GM19099 (cell line): Measurements from ENCODE around the gene PLPP3.

Experiments
- POLR2A ChIP-seq: IDR thresholded peaks from 3 replicates; pipeline ENCODE4 v1.6.1; 2011; ENCODE audit warnings: low read depth; ENCODE audit not compliant: insufficient read length; ENCODE audit errors: extremely low read depth

PLPP3 gene

DNA sequence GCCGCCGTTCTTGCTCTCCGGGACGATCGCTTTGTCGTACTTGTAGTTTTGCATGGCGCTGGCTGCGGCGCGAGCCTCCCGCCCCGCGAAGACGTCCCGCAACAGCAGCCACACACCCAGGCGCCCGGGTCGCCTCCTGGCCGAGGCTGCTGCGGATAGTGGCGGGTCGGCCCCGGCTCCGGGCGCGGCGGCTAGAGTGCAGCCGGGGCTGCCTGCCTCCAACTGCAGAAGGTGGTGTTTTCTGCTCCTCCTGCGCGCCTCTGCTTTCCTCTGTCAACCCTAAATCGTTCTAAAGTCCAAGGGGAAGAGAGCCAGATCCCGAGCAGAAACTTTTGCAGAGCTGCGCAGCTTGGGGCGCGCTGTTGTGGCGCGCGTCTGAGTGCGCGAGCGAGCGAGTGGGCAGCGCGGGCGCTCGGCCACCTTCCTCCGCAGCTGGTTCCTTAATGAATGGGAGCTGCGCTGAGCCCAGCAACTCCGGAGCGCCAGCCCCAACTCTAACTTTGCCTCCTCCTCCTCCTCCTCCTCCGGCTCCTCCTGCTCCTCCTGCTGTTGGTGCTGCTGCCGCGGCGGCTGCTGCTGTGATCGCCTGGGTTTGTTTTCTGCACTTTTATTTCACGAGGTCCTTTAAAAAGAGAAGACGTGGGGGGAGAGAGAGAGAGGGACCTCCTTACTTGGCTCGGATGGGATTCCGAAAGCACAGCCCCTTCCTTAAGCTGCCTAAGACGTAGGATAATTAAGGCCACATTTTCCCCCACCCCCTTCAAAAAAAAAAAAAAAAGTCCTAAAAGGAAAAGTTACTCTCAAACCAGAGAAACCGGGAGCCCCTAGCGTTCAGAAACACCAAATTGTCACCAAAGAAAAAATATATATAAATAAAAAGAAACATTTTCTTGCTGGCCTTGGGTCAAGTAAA is at the start of gene PLPP3:
Gene PLPP3 (minus strand): TSS at position 601 of the 913 bp plus-strand sequence. CDS start 547 bp downstream, at position 54.
- peak; percentile 27 for TF ChIP-seq POLR2A

DNA sequence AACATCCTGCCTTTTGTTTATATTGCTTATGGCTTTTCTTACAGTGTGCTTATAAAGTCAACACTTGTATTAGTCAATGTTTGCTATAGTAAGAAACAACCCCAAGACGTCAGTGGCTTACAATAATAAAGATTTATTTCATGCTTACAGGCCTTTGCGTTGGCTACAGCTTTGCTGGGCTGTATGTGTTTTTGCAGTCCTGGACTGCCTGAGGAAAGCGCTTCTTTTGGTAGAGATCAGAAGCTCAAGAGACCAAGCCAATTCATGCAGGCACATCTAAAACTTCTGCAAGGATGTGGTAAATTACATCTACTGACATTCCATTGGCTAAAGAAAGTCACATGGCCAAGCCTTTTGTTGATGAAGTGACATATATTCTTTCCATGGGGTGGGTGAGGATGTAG is 48.3 kb upstream of the PLPP3 start:
- no peak for TF ChIP-seq POLR2A

GRCh38 chr1:56627019-56627635 is 47.8 kb upstream of the PLPP3 start:
- no peak for TF ChIP-seq POLR2A

GRCh38 chr1:56626546-56626945 is 47.2 kb upstream of the PLPP3 start:
- no peak for TF ChIP-seq POLR2A

GRCh38 chr1:56625819-56626440 is 46.6 kb upstream of the PLPP3 start:
- no peak for TF ChIP-seq POLR2A

DNA sequence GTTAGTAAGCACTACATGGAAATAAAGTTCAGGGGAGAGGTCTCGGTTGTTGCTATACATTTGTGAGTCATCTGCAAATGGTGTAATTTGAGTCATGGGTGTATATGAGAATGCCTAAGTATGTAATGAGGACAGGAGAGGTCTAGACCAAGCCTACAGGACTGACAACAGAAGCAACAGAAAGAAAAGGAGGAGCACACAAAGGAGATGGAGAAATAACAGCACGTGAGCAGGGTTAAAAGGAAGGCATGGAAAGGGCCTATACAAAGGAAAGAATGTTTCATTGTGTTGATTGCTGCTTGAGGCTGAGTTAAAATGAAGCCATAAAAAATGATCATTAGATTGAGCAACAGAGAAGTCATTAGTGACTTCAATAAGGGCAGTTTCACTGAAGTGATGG is 37.8 kb upstream of the PLPP3 start:
- TF ChIP-seq POLR2A, result no peak

- no peak for TF ChIP-seq POLR2A
Measured at GRCh38 chr1:56591909-56592308, 12.5 kb upstream of the PLPP3 start.

DNA sequence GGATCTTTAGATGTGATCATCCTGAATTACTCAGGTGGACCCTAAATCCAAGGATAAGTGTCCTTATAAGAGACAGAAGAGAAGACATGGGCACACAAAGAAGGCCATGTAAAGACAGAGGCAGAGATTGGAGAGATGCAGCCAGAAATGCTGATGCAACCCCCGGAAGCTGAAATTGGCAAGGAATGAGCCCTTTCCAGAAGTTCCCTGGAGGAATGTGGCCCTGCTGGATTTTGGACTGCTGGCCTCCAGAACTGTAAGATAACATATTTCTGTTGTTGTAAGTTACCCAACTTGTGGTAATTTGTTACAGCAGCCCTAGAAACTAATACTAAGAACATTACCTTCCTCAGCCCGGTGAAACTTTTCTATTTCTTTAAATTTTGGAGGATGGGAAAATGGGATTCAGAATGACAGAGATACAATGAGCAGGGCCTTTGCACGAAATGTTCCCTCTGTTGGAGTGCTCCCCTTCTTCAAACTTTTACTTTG is 11.2 kb upstream of the PLPP3 start:
- TF ChIP-seq POLR2A, result no peak

DNA sequence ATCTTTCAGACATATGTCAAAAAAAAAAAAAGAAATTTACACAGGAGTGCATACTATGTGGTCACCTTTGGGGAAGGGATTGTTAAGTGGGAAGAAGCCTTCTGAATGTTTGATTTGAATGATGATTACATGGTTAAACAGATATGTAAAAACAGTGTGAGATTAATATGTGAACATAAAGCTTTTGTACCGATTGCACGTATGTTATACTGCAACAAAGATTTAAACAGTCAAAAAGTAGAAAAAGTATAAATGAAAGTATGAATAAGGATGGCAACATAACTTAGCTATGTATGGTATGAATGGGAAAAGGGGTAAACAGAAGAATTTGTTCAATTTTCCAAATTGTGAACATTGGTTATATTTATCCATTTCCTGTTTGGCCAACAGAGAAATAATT is 10.0 kb upstream of the PLPP3 start:
- no peak for TF ChIP-seq POLR2A

DNA sequence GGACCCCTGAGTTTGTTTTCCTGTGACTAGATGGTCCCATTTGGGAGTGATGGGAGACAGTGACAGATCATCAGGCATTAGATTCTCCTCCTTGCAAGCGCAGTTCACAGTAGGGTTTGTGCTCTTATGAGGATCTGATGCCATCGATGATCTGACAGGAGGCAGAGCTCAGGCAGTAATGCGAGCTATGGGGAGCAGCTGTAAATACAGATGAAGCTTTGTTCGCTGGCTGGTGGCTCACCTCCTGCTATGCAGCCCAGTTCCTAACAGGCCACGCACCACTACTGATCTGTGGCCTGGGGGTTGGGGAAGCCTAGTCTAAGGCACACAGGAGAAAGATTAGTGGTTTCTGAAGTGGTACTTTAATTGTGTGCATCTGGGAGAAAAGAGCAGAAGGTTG is 7.1 kb upstream of the PLPP3 start:
- TF ChIP-seq POLR2A, result no peak

GRCh38 chr1:56585985-56586384 is 6.6 kb upstream of the PLPP3 start:
- no peak for TF ChIP-seq POLR2A

- TF ChIP-seq POLR2A, result no peak
Measured at GRCh38 chr1:56584910-56585528, 5.7 kb upstream of the PLPP3 start.

GRCh38 chr1:56583957-56584468 is 4.7 kb upstream of the PLPP3 start:
- no peak for TF ChIP-seq POLR2A

DNA sequence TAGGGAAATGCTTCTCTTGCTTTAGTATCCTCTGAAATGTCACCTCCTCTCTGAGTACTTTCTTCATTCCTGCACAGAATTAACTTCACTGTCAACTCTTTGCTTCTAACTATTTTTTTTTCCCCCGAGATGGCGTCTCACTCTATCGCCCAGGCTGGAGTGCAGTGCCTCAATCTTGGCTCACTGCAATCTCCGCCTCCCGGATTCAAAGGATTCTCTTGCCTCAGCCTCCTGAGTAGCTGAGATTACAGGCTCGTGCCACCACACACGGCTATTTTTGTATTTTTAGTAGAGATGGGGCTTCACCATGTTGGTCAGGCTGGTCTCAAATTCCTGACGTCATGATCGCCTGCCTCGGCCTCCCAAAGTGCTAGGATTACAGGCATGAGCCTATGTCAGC is 1.4 kb upstream of the PLPP3 start:
- no peak for TF ChIP-seq POLR2A

DNA sequence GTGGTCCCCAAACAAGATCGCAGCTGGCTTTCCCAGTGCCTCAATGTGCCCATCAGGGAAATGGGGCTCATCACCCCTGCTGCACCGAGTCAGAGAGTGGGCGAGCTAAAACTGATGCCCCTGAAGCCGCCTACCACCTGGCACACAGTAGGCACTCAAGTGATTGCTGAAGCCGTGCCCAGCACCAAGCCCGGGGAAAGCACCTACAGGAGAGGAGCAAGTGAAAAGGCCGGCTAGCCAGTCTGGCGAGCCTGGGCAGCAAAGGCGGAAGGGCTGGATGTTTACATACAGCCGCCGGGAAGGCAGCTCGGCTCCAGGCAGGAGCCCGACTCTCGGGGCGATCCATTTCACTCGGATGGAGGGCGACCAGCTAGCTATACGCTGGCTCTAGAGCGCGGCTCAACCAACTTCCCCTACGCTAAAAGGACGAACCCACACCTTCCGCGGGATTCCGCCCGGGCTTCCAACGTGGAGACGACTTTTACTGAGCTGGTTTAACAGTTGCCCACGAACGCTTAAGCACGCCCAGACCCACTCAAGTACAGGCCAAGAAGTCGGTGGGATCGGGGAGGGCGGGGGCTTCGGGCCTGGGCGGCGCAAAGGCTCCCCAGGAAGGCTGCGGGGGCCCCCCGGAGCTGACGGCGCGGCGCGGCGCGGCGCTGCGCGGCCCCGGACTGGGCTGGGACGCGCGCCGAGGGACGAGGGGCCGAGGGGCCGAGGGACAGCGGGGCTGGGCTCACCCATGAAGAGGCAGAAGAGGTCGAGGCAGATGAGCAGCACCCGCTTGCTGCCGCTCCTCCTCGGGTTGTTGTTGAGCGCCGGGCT is 1.0 kb downstream of the PLPP3 start:
- no peak for TF ChIP-seq POLR2A
